PFSK-1 (cell line): ENCODE data around the gene PEX11A.

Experiments used
- FOXP2 ChIP-seq: optimal IDR thresholded peaks from 2 replicates; pipeline ENCODE3; 2011; ENCODE audit warnings: borderline replicate concordance, control low read depth, inconsistent platforms; ENCODE audit not compliant: insufficient read depth; ENCODE audit errors: extremely low read length, extremely low read depth
- POLR2AphosphoS5 ChIP-seq: IDR thresholded peaks from 2 replicates; pipeline ENCODE4 v1.6.1; 2012; ENCODE audit warnings: low read depth, mild to moderate bottlenecking, control low read depth, low read length, moderate library complexity
- REST ChIP-seq, 2 experiments: IDR thresholded peaks; 2 replicates each; pipeline versions ENCODE4 v1.6.1 to v1.8.0; 2011 to 2012; ENCODE audit warnings: low read depth in 2 of 2, low read length in 2 of 2, control low read depth in 1 of 2, inconsistent platforms in 1 of 2, mild to moderate bottlenecking in 1 of 2, moderate library complexity in 1 of 2; ENCODE audit not compliant: insufficient read depth in 1 of 2
- SIN3A ChIP-seq: IDR thresholded peaks from 2 replicates; pipeline ENCODE4 v1.6.1; 2012; ENCODE audit warnings: mild to moderate bottlenecking, low read length, moderate library complexity, borderline replicate concordance; ENCODE audit not compliant: insufficient read depth
- TAF1 ChIP-seq: IDR thresholded peaks from 2 replicates; pipeline ENCODE4 v1.6.1; 2012; ENCODE audit warnings: low read length, control low read depth, borderline replicate concordance; ENCODE audit not compliant: insufficient read depth

The PEX11A gene

GRCh38 chr15:89679212-89679611 lies 11.3 kb downstream of the PEX11A start, which contains the start of gene PLIN1:
Gene PLIN1, minus strand, starts transcription at chr15:89679367. Its CDS starts 1,878 bp downstream, at chr15:89677489.
- TF ChIP-seq SIN3A (no peak), POLR2AphosphoS5 (no peak), REST (IDR thresholded peaks at IDR 0.05; ENCODE audit: insufficient read depth in 1 of 2, low read depth in 2 of 2, low read length in 2 of 2) (no peak), FOXP2 (no peak), TAF1 (no peak)

DNA sequence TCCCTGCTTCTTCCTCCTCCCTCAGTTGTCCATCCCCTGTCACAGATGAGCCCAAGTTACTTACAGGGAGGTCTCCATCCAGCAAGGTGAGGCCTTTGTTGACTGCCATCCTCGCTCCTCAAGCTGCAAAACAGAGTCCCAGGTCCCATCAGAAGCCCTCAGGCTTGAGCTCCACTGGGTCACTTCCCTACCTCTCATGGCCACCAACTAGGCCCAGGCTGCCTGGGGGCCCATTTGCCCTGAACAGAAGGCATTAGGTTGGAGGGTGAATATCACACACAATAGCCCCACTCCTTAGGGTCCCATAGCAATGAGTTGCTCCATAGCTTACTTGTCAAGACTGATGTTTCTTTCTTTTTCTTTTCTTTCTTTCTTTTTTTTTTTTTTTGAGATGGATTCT lies 13.2 kb downstream of the PEX11A start:
- TF ChIP-seq REST (IDR thresholded peaks at IDR 0.05; ENCODE audit: insufficient read depth in 1 of 2, low read depth in 2 of 2, low read length in 2 of 2) (no peak), SIN3A (no peak), TAF1 (no peak), FOXP2 (no peak), POLR2AphosphoS5 (no peak)

DNA sequence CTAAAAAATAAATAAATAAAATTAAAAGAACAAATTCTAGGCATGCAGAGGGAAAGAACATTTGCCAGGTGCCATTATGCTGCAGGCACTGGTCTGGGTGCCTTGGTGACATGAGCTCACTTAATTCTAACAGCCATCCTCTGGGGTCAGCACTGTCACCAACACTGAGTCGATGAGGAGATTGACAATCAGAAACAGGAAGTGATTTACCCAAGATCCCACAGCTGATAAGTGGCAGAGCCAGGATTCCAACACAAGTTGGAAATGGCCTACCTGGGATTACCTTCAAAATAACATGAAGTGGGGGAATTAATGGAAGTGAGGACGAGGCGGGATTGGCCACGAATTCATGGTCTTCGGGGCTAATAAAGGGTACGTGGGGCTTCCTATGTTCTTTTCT lies 14.9 kb downstream of the PEX11A start:
- TF ChIP-seq REST (IDR thresholded peaks at IDR 0.05; ENCODE audit: insufficient read depth in 1 of 2, low read depth in 2 of 2, low read length in 2 of 2) (no peak), FOXP2 (no peak), TAF1 (no peak), POLR2AphosphoS5 (no peak)

DNA sequence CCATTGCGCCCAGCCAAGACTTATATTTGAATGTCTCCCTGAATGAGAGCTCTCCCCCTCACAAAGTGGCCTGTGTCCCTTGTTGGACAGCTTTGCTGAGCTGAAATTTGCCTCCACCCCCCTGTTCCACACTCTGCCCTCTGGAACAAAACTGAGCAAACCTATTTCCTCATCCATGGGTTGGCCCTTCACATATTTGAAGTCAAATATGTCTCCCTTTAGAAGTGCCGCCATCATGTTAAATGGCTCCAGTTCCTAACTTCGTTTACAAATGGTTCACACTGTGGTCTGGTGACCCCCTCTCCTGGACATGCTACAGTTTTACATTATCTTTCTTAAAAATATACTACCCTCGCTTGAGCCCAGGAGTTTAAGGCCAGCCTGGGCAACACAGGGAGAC lies 16.0 kb downstream of the PEX11A start:
- TF ChIP-seq FOXP2: no peak
- no peak for TF ChIP-seq POLR2AphosphoS5
- TF ChIP-seq REST (IDR thresholded peaks at IDR 0.05; ENCODE audit: insufficient read depth in 1 of 2, low read depth in 2 of 2, low read length in 2 of 2): no peak
- TF ChIP-seq SIN3A: no peak
- TF ChIP-seq TAF1: no peak

DNA sequence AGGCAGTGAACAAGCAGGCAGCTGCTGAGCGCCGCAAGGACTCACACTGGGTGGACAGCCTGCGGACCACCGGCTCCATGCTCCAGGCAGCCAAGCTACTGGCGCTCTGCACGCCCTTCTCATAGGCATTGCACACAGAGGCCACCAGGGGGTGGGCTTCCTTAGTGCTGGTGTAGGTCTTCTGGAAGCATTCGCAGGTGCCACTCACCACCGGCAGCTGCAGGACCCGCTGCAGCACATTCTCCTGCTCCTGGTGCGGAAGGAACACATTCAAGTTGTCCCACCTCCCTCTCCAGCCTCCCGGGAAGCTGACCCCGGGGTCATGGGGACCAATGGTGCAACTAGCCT lies 17.4 kb downstream of the PEX11A start:
- TF ChIP-seq FOXP2 (peak; percentile 31), SIN3A (no peak)
